ENCODE results near the gene CEND1.

GRCh38 chr11:787084-787675 lies 2.7 kb downstream of the CEND1 start:
- no peak for TF ChIP-seq CTCF (conservative IDR thresholded peaks at IDR 0.05)
- TF ChIP-seq ZFX (IDR thresholded peaks at IDR 0.05), result no peak

Data from C4-2B (cell line).